Ishikawa (cell line): ENCODE results near the gene TMEM26.

Experiments
- CEBPB ChIP-seq: IDR thresholded peaks from 2 replicates; pipeline ENCODE4 v1.6.1; 2012
- EP300 ChIP-seq: IDR thresholded peaks from 2 replicates; pipeline ENCODE4 v1.6.1; 2012; ENCODE audit warnings: borderline replicate concordance
- MAX ChIP-seq: IDR thresholded peaks from 2 replicates; pipeline ENCODE4 v1.6.1; 2012
- NFIC ChIP-seq: IDR thresholded peaks from 2 replicates; pipeline ENCODE4 v1.6.1; 2012
- REST ChIP-seq: IDR thresholded peaks from 2 replicates; pipeline ENCODE4 v1.6.1; 2012; ENCODE audit warnings: low read depth, mild to moderate bottlenecking
- TAF1 ChIP-seq: IDR thresholded peaks from 2 replicates; pipeline ENCODE4 v1.6.1; 2012; ENCODE audit warnings: low read depth, mild to moderate bottlenecking

- TF ChIP-seq MAX (no peak), REST (no peak), TAF1 (no peak), CEBPB (no peak), NFIC (no peak), EP300 (no peak)
These were observed 63.3 kb downstream of the TMEM26 start for GRCh38 chr10:61389887-61390286.
